Activated T-cell treated with anti-CD3 and anti-CD28 coated beads, Interleukin-2, amount 50 U/mL, for 4 hours (primary cell): Measurements from ENCODE around the gene PIK3C2G. TPM values are rescaled to one million over a fixed set of nuclear protein-coding genes. Genes with fewer than 3 reads are reported as not detected.
"Not testable (repeated sequence)": the region's sequence is repeated elsewhere in the genome, so short reads cannot be mapped to it uniquely, and the experiment has no call there.

Source experiments
- ATAC-seq, 2 donors: fragments of 200-7000 bp; cut with Tn5 transposase; one replicate each; pipeline ENCODE4 v1.10.0; 2021
- DNase-seq: peaks from one replicate; pipeline ENCODE4 v3.0.0-alpha.2; 2020
- H3K27me3 Mint-ChIP-seq: one replicate; pipeline ENCODE4 v1.8.0; 2021; ENCODE audit warnings: low read depth, mixed read lengths
- H3K36me3 Mint-ChIP-seq: one replicate; pipeline ENCODE4 v1.8.0; 2022; ENCODE audit warnings: mixed read lengths; ENCODE audit not compliant: insufficient read depth
- H3K4me1 Mint-ChIP-seq: one replicate; pipeline ENCODE4 v1.8.0; 2021; ENCODE audit warnings: low read depth, mixed read lengths
- H3K4me3 Mint-ChIP-seq: one replicate; pipeline ENCODE4 v1.8.0; 2021; ENCODE audit warnings: mild to moderate bottlenecking, moderate library complexity, mixed read lengths
- H3K9me3 Mint-ChIP-seq: one replicate; pipeline ENCODE4 v1.8.0; 2021; ENCODE audit warnings: mixed read lengths
- total RNA-seq, 3 donors: library from RNA; stranded (reverse); gene quantifications; one replicate each; pipeline ENCODE4 v1.2.1, GENCODE V29; 2021

Gene PIK3C2G
- total RNA-seq, 3 donors from 2014 or later = not detected

GRCh38 chr12:18470251-18470650, 208.9 kb downstream of the PIK3C2G start:
- ATAC-seq (no peak), DNase-seq (no peak)
- H3K9me3 Mint-ChIP-seq = no peaks in the 10 kb centered on the region
- H3K4me3 Mint-ChIP-seq = no peak overlapping the region
- H3K4me1 Mint-ChIP-seq = no peaks in the 10 kb centered on the region
- H3K27me3 Mint-ChIP-seq = no peaks in the 10 kb centered on the region
- no peaks in the 10 kb centered on the region for H3K36me3 Mint-ChIP-seq

- Mint-ChIP-seq H3K27me3 (no peaks in the 10 kb centered on the region), H3K4me1 (no peaks in the 10 kb centered on the region), H3K4me3 (no peak overlapping the region), H3K9me3 (no peaks in the 10 kb centered on the region), H3K36me3 (no peaks in the 10 kb centered on the region)
- no peak for ATAC-seq
- DNase-seq = no peak
Measured at GRCh38 chr12:18472304-18472703, 211.0 kb downstream of the PIK3C2G start.

DNA sequence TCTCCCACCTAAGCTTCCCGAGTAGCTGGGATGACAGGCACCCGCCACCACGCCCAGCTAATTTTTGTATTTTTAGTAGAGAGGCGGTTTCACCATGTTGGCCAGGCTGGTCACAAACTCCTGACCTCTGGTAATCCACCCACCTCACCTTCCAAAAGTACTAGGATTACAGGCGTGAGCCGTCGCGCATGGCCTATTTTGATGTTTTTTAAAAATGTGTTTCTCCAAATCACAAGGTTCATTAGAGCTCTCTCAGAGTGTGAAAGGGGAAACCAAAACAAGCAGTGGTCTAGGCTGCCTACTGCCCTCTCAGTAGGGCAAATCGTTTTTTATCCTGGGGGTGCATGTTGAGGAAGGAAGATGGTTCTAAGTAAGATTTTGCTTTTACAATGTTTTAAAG, 211.5 kb downstream of the PIK3C2G start:
- Mint-ChIP-seq H3K27me3 (no peaks in the 10 kb centered on the region), H3K36me3 (no peaks in the 10 kb centered on the region), H3K4me3 (no peak overlapping the region), H3K4me1 (no peaks in the 10 kb centered on the region), H3K9me3 (no peaks in the 10 kb centered on the region)
- ATAC-seq (no peak), DNase-seq (no peak)

DNA sequence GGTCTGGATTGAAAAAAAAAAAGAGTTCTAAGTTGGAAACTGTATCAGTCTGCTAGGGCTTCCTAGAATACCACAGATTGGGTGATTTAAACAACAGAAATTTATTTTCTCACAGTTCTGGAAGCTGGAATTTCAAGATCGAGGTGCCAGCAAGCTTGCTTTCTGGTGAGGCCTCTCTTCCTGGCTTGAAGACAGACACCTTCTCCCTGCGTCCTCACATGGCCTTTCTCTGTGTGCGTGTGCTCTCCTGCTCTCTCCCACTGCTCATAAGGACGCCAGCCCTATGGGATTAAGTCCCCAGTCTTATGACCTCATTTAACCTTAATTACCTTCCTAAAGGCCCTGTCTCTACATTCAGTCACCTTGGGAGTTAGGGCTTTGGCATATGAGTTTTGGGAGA, 215.5 kb downstream of the PIK3C2G start:
- Mint-ChIP-seq H3K9me3 (peaks cover 3% of the 10 kb centered on the region), H3K36me3 (no peaks in the 10 kb centered on the region), H3K27me3 (no peaks in the 10 kb centered on the region), H3K4me3 (no peak overlapping the region), H3K4me1 (no peaks in the 10 kb centered on the region)
- no peak for DNase-seq
- no peak for ATAC-seq

DNA sequence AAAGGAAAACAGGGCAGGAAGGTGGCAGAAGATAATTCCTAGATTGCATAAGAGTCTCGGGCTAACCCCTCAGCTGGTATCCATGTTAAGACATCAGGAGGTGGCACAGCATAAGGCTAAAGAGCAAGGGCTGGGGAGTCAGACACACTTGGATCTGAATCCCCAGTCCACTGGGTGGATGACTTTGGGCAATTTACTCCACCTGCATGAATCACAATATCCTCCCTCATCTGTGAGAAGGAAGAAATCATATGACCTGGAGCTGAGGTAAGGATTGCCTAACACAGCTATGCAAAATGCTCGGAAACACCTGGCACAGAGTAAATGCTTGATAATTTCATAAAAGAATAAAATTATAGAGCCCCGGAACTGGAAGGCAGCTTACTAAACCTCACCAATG, 217.9 kb downstream of the PIK3C2G start:
- H3K36me3 Mint-ChIP-seq = no peaks in the 10 kb centered on the region
- H3K27me3 Mint-ChIP-seq = no peaks in the 10 kb centered on the region
- peaks cover 8% of the 10 kb centered on the region for H3K9me3 Mint-ChIP-seq
- DNase-seq = no peak
- no peak for ATAC-seq
- no peaks in the 10 kb centered on the region for H3K4me1 Mint-ChIP-seq
- no peak overlapping the region for H3K4me3 Mint-ChIP-seq

DNA sequence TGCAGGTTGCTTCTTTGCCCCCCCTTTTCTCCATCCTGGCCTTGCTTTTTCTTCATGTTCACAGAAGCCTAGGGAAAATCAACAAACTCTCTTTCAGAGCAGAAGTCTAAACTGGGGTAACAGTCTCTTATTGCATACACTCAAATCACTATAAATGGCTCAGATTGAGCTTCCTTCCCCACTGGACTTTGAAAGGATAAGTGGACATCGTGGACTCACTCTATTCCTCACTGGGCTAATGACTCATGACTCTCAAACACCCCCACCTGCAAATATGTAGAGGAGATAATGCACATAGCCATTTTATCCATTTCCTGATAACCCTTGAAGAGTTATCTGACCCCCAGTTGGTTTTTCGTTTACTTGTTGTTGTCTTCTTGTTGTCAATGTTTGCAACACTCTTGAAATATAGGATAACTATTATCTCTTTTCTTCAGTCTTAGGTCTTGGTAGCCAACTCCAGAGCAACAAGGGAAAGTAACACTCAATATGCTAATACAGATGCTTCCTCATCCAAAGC, 221.3 kb downstream of the PIK3C2G start:
- DNase-seq (no peak), ATAC-seq (no peak)
- no peaks in the 10 kb centered on the region for H3K36me3 Mint-ChIP-seq
- no peaks in the 10 kb centered on the region for H3K27me3 Mint-ChIP-seq
- no peak overlapping the region for H3K4me3 Mint-ChIP-seq
- no peaks in the 10 kb centered on the region for H3K4me1 Mint-ChIP-seq
- H3K9me3 Mint-ChIP-seq = peaks cover 8% of the 10 kb centered on the region

- ATAC-seq = no peak
- Mint-ChIP-seq H3K4me1 (no peaks in the 10 kb centered on the region), H3K36me3 (no peaks in the 10 kb centered on the region), H3K9me3 (peaks cover 8% of the 10 kb centered on the region), H3K4me3 (no peak overlapping the region), H3K27me3 (no peaks in the 10 kb centered on the region)
- no peak for DNase-seq
Measured at GRCh38 chr12:18483698-18484325, 222.5 kb downstream of the PIK3C2G start.

DNA sequence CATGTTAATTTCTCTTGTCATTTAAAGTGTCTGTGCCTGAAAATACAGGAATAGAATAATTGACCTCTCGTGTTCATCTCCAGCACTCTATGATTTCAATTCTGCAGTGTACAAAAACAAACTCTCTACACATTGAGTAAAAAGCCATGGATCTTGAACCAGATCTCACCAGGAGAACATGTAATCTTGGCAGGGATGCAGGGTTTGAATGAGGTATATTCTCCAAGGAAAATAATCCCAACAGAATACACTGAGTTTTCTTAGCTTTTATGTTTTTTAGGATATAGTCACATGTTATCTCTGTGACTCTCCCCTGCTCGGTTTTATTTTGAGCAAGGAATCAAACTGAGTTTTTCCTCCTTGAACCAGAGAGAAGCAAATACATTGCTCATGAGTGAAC, 224.7 kb downstream of the PIK3C2G start:
- DNase-seq = no peak
- ATAC-seq = no peak
- no peak overlapping the region for H3K4me3 Mint-ChIP-seq
- H3K4me1 Mint-ChIP-seq = no peaks in the 10 kb centered on the region
- no peaks in the 10 kb centered on the region for H3K36me3 Mint-ChIP-seq
- no peaks in the 10 kb centered on the region for H3K27me3 Mint-ChIP-seq
- H3K9me3 Mint-ChIP-seq = peaks cover 5% of the 10 kb centered on the region

- DNase-seq (no peak), ATAC-seq (no peak)
- Mint-ChIP-seq H3K9me3 (peaks cover 5% of the 10 kb centered on the region), H3K27me3 (no peaks in the 10 kb centered on the region), H3K36me3 (no peaks in the 10 kb centered on the region), H3K4me1 (no peaks in the 10 kb centered on the region), H3K4me3 (no peak overlapping the region)
Measured at GRCh38 chr12:18487509-18487908, 226.2 kb downstream of the PIK3C2G start.

GRCh38 chr12:18492372-18493025, 231.2 kb downstream of the PIK3C2G start:
- H3K36me3 Mint-ChIP-seq = no peaks in the 10 kb centered on the region
- peaks cover 4% of the 10 kb centered on the region for H3K9me3 Mint-ChIP-seq
- no peaks in the 10 kb centered on the region for H3K4me1 Mint-ChIP-seq
- DNase-seq (no peak), ATAC-seq (no peak)
- H3K4me3 Mint-ChIP-seq = no peak overlapping the region
- H3K27me3 Mint-ChIP-seq = no peaks in the 10 kb centered on the region

- peaks cover 10% of the 10 kb centered on the region for H3K9me3 Mint-ChIP-seq
- H3K36me3 Mint-ChIP-seq = no peaks in the 10 kb centered on the region
- H3K27me3 Mint-ChIP-seq = no peaks in the 10 kb centered on the region
- ATAC-seq (no peak), DNase-seq (no peak)
- no peak overlapping the region for H3K4me3 Mint-ChIP-seq
- no peaks in the 10 kb centered on the region for H3K4me1 Mint-ChIP-seq
Measured at GRCh38 chr12:18496156-18496555, 234.8 kb downstream of the PIK3C2G start.

DNA sequence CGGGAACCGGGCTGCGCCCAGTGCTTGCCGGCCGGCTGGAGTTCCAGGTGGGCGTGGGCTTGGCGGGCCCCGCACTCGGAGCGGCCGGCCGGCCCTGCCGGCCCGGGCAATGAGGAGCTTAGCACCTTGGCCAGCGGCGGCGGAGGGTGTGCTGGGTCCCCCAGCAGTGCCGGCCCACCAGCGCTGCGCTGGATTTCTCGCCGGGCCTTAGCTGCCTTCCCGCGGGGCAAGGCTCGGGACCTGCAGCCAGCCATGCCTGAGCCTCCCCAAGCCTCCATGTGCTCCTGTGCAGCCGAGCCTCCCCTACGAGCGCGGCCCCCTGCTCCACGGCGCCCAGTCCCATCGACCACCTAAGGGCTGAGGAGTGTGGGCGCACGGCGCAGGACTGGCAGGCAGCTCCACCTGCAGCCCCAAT, 238.8 kb downstream of the PIK3C2G start:
- H3K27me3 Mint-ChIP-seq, H3K4me1 Mint-ChIP-seq, ATAC-seq, H3K4me3 Mint-ChIP-seq, H3K36me3 Mint-ChIP-seq, DNase-seq: not testable (repeated sequence)
- peaks cover 12% of the 10 kb centered on the region for H3K9me3 Mint-ChIP-seq

- not testable (repeated sequence) for ATAC-seq, H3K4me3 Mint-ChIP-seq, H3K4me1 Mint-ChIP-seq, H3K36me3 Mint-ChIP-seq, H3K27me3 Mint-ChIP-seq, DNase-seq
- peaks cover 12% of the 10 kb centered on the region for H3K9me3 Mint-ChIP-seq
Measured at GRCh38 chr12:18500736-18501135, 239.4 kb downstream of the PIK3C2G start.

- H3K36me3 Mint-ChIP-seq = no peaks in the 10 kb centered on the region
- no peak for ATAC-seq
Measured at GRCh38 chr12:18502422-18502968, 241.2 kb downstream of the PIK3C2G start.

GRCh38 chr12:18521461-18521860, 260.1 kb downstream of the PIK3C2G start:
- H3K4me3 Mint-ChIP-seq = no peak overlapping the region
- H3K27me3 Mint-ChIP-seq = no peaks in the 10 kb centered on the region
- H3K36me3 Mint-ChIP-seq = no peaks in the 10 kb centered on the region

More at GRCh38 chr12:18502422-18502968, 241.2 kb downstream of the PIK3C2G start:
- H3K9me3 Mint-ChIP-seq = peaks cover 12% of the 10 kb centered on the region
- H3K4me3 Mint-ChIP-seq = no peak overlapping the region
- H3K27me3 Mint-ChIP-seq = no peaks in the 10 kb centered on the region
- no peaks in the 10 kb centered on the region for H3K4me1 Mint-ChIP-seq
- no peak for DNase-seq

More at GRCh38 chr12:18521461-18521860, 260.1 kb downstream of the PIK3C2G start:
- ATAC-seq (no peak), DNase-seq (no peak)
- Mint-ChIP-seq H3K4me1 (no peaks in the 10 kb centered on the region), H3K9me3 (peaks cover 21% of the 10 kb centered on the region)
